ENCODE results near the gene BORA.
"Not testable (repeated sequence)": the region's sequence is repeated elsewhere in the genome, so short reads cannot be mapped to it uniquely, and the experiment has no call there.

Gene BORA

DNA sequence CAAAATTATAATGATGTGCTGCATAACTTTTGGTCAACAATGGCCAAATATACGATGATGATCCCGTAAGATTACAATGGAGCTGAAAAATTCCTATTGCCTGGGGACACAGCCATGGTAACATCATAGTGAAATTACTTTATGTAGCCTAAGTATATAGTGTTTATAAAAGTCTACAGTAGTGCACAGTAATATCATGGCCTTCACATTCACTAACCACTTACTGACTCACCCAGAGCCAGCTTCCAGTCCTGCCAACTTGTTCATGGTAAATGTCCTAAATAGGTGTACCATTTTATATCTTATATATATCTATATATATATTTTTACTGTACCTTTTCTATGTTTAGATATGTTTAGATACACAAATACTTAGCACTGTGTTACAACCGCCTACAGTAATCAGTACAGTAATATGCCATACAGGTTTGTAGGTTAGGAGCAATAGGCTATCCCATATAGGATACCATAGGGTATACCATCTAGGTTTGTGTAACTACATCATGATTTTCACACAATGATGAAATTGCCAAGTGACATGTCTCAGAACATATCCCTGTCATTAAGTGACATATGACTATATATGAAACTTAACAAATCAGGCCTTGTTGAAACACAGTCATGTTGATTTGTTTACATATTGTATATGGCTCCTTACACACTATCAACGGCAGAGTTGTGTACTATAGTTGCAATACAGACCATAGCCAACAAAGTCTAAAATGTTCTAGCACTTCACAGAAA is 30.2 kb downstream of the BORA start:
- H3K9me3 ChIP-seq (ENCODE audit: control insufficient read depth, low read length) = no peaks in the 10 kb centered on the region
- no peak overlapping the region for H3K4me3 ChIP-seq (ENCODE audit: insufficient read depth, low read depth, low read length, poor library complexity, severe bottlenecking)
- no peaks in the 10 kb centered on the region for H3K4me1 ChIP-seq (ENCODE audit: control insufficient read depth, insufficient read depth, low read length, poor library complexity, severe bottlenecking)
- no peak overlapping the region for H3K27ac ChIP-seq (ENCODE audit: insufficient read depth, low read length, poor library complexity, severe bottlenecking)
- H3K27me3 ChIP-seq (replicated peaks; ENCODE audit: control insufficient read depth, insufficient read depth, low read length, poor library complexity, severe bottlenecking) = no peaks in the 10 kb centered on the region
- peaks cover 70% of the 10 kb centered on the region for H3K36me3 ChIP-seq (ENCODE audit: control insufficient read depth, insufficient read depth, low read length)
- DNase-seq = no peak

DNA sequence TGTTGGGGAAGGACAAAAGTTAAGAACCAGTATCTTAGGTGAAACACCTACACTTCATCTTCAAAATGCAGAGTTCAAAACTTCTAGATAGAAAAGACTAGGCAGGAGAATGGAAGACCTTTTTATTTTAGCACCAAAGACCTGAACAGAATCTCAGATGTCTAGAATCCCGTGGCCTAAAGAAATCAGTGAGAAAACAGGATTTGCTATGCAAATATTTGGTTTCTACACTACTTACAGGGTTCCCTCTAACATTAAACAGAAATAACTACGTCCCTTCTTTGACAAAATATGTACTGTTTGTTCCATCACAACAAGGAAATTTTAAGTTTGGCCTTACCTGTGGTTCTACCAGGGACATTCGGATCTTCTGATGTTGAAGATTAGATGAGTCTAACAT is 32.5 kb downstream of the BORA start:
- no peaks in the 10 kb centered on the region for H3K27me3 ChIP-seq (replicated peaks; ENCODE audit: control insufficient read depth, insufficient read depth, low read length, poor library complexity, severe bottlenecking)
- no peak overlapping the region for H3K27ac ChIP-seq (ENCODE audit: insufficient read depth, low read length, poor library complexity, severe bottlenecking)
- no peaks in the 10 kb centered on the region for H3K9me3 ChIP-seq (ENCODE audit: control insufficient read depth, low read length)
- no peak for DNase-seq
- H3K4me1 ChIP-seq (ENCODE audit: control insufficient read depth, insufficient read depth, low read length, poor library complexity, severe bottlenecking) = no peaks in the 10 kb centered on the region
- peaks cover 67% of the 10 kb centered on the region for H3K36me3 ChIP-seq (ENCODE audit: control insufficient read depth, insufficient read depth, low read length)
- no peak overlapping the region for H3K4me3 ChIP-seq (ENCODE audit: insufficient read depth, low read depth, low read length, poor library complexity, severe bottlenecking)

DNA sequence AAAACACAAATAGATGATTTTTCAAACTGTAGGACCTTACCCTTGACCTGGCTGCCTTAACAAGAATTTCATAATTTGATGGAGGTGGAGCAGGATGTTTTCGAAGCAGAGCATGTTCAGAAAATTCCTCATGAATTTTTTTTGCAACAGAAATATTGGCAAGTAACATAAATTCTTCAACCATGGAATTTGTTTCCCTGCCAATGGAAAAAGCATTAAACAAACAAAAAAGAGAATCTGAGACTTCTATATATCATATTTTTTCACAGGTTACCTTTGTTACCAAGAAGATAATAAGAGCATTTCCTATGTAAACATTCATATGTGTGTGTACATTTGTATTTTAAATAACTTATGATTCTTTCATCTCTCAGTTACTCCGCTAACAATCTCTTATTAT is 35.7 kb downstream of the BORA start:
- no peaks in the 10 kb centered on the region for H3K27me3 ChIP-seq (replicated peaks; ENCODE audit: control insufficient read depth, insufficient read depth, low read length, poor library complexity, severe bottlenecking)
- H3K36me3 ChIP-seq (ENCODE audit: control insufficient read depth, insufficient read depth, low read length) = peaks cover 87% of the 10 kb centered on the region
- H3K9me3 ChIP-seq (ENCODE audit: control insufficient read depth, low read length) = no peaks in the 10 kb centered on the region
- DNase-seq = no peak
- H3K4me3 ChIP-seq (ENCODE audit: insufficient read depth, low read depth, low read length, poor library complexity, severe bottlenecking) = no peak overlapping the region
- H3K27ac ChIP-seq (ENCODE audit: insufficient read depth, low read length, poor library complexity, severe bottlenecking) = no peak overlapping the region
- no peaks in the 10 kb centered on the region for H3K4me1 ChIP-seq (ENCODE audit: control insufficient read depth, insufficient read depth, low read length, poor library complexity, severe bottlenecking)

DNA sequence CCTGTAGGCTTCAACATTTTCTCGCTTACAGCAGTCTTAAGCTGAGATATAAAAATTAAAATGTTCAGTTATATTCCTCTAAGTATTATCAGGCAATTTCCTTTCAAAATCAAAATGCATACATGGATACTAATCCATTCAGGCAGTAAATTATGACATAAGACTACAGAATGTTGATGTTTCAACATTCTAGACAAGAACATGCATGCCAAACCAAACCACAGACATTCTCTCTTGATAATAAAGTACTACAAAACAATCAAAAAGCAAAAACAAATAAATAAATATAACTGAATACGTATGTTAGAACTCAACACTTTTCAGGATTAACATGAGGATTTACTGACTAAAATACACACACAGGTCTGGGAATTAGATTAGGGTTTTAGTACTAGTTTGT is 46.3 kb downstream of the BORA start:
- no peak overlapping the region for H3K27ac ChIP-seq (ENCODE audit: insufficient read depth, low read length, poor library complexity, severe bottlenecking)
- H3K27me3 ChIP-seq (replicated peaks; ENCODE audit: control insufficient read depth, insufficient read depth, low read length, poor library complexity, severe bottlenecking) = no peaks in the 10 kb centered on the region
- peaks cover 84% of the 10 kb centered on the region for H3K36me3 ChIP-seq (ENCODE audit: control insufficient read depth, insufficient read depth, low read length)
- no peak for DNase-seq
- no peaks in the 10 kb centered on the region for H3K9me3 ChIP-seq (ENCODE audit: control insufficient read depth, low read length)
- peaks cover 2% of the 10 kb centered on the region for H3K4me1 ChIP-seq (ENCODE audit: control insufficient read depth, insufficient read depth, low read length, poor library complexity, severe bottlenecking)
- no peak overlapping the region for H3K4me3 ChIP-seq (ENCODE audit: insufficient read depth, low read depth, low read length, poor library complexity, severe bottlenecking)

DNA sequence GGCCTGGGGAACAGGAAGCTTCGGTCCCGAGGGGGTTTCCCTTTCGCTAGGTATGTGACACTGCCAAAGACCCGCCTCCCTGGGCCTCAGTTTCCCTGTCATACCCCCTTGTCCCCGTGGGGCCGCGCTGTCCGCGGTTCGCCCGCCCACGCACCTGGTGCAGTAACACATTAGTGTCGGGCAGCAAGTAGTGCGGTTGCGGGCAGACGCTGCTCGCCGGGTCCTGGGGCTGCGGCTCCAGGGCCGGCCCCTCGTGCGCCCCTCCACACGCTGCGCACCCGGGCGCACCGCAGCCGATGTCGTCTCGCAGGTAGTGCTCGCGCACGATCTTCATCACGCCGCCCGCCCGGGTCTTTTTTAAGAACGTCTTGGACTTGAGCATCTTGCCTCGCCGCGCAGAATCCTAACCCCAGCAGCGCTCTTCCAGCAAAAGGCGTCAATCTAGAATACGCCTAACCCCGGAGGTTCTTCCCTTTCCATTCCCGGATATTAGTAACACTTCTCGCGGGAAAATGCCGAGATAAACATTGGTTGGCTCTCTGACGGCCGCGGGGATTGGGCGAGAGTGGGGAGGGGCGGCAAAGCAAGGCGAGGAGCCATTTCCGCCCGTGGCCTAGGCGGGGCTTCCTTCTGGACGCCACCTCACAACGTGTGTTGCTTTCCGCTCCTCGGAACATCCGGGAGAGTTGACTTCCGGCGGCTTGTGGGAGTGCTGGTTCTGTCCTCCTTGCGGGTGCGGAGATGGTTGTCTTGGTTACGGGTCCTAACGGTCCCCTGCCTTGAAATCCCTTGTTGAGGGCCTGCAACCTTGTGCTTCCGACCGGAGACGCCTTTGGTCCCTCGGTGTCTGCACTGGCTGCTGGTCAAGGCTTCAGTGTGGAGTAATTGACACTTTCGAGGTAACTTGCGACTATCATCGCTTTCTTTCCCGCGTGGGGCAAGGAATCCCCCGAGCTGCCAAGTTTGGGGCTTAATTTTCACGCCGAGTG is 54.0 kb downstream of the BORA start, which contains the start of the genes DIS3 and PIBF1:
DIS3 (minus strand) TSS at position 450 of the 989 bp plus-strand sequence; CDS start at position 382, 68 bp downstream.
PIBF1 (plus strand) TSS at position 683 of the 989 bp plus-strand sequence. CDS start 1,337 bp downstream, outside the sequence.
- Histone ChIP-seq H3K4me1 (ENCODE audit: control insufficient read depth, insufficient read depth, low read length, poor library complexity, severe bottlenecking) (peaks cover 14% of the 10 kb centered on the region), H3K27ac (ENCODE audit: insufficient read depth, low read length, poor library complexity, severe bottlenecking) (peak within 1 kb of the TSS; percentile 85)
- peak; percentile 91 to 95 (median 94) for DNase-seq

DNA sequence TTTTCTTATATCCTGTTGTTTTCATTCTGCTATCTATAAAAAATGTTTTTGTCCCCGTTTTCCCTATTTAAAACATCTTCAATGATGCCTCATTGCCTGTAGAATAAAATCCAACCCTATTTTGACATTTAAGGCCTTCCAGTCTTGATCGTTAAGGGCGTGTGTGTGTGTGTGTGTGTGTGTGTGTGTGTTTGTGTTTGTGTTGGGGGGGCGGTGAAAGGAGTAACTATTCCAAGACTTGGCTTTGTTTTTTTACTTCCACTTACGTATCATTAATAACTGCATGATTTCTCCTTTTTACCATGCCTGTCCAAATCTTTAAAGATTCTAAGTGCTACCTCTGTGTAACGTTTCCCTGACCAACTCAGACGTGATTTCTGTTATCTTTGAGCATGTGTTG is 55.0 kb downstream of the BORA start:
- no peaks in the 10 kb centered on the region for H3K27me3 ChIP-seq (replicated peaks; ENCODE audit: control insufficient read depth, insufficient read depth, low read length, poor library complexity, severe bottlenecking)
- H3K4me1 ChIP-seq (ENCODE audit: control insufficient read depth, insufficient read depth, low read length, poor library complexity, severe bottlenecking) = peaks cover 14% of the 10 kb centered on the region
- no peak for DNase-seq
- no peaks in the 10 kb centered on the region for H3K9me3 ChIP-seq (ENCODE audit: control insufficient read depth, low read length)
- H3K36me3 ChIP-seq (ENCODE audit: control insufficient read depth, insufficient read depth, low read length) = peaks cover 10% of the 10 kb centered on the region
- H3K27ac ChIP-seq (ENCODE audit: insufficient read depth, low read length, poor library complexity, severe bottlenecking) = peak overlapping the region; percentile 85
- peak overlapping the region; percentile 97 for H3K4me3 ChIP-seq (ENCODE audit: insufficient read depth, low read depth, low read length, poor library complexity, severe bottlenecking)

More for the DNA sequence above, 54.0 kb downstream of the BORA start, which contains the start of the genes DIS3 and PIBF1:
- Histone ChIP-seq H3K9me3 (ENCODE audit: control insufficient read depth, low read length) (no peaks in the 10 kb centered on the region), H3K4me3 (ENCODE audit: insufficient read depth, low read depth, low read length, poor library complexity, severe bottlenecking) (peak within 1 kb of the TSS; percentile 97), H3K36me3 (ENCODE audit: control insufficient read depth, insufficient read depth, low read length) (peaks cover 20% of the 10 kb centered on the region), H3K27me3 (replicated peaks; ENCODE audit: control insufficient read depth, insufficient read depth, low read length, poor library complexity, severe bottlenecking) (no peaks in the 10 kb centered on the region)

DNA sequence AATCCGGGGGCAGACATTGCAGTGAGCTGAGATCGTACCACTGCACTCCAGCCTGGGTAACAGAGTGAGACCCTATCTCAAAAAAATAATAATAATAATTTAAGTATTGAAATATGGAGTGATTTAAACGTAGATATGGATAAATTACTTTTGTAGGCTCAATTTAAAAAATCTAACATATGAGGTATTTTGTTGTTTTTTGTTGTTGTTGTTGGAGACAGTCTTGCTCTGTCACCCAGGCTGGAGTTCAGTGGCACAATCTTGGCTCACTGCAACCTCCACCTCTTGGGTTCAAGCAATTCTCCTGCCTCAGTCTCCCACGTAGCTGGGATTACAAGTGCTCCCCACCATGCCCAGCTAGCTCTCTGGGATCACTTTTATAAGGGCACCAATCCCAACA is 57.0 kb downstream of the BORA start:
- H3K27me3 ChIP-seq (replicated peaks; ENCODE audit: control insufficient read depth, insufficient read depth, low read length, poor library complexity, severe bottlenecking); DNase-seq; H3K36me3 ChIP-seq (ENCODE audit: control insufficient read depth, insufficient read depth, low read length); H3K9me3 ChIP-seq (ENCODE audit: control insufficient read depth, low read length); H3K4me1 ChIP-seq (ENCODE audit: control insufficient read depth, insufficient read depth, low read length, poor library complexity, severe bottlenecking); H3K27ac ChIP-seq (ENCODE audit: insufficient read depth, low read length, poor library complexity, severe bottlenecking); H3K4me3 ChIP-seq (ENCODE audit: insufficient read depth, low read depth, low read length, poor library complexity, severe bottlenecking): not testable (repeated sequence)

DNA sequence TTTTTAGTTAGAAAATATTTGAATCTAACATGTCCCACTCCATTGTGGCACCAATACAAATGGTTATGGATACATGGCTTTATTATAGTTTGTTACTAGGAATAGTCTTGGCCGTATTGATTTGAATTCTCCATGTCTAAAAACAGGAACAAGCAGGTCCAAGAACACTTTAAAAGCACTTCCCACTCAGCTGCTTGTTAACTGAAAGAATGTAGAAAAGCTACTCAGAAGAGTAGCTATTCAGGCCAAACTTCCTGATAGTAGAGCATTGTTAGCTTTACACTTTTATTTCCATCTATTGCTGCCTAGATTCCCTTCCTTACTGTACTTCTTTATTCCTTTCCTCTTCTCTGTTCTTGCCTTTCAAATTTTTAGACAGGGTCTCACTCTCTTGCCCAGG is 61.1 kb downstream of the BORA start:
- peaks cover 21% of the 10 kb centered on the region for H3K36me3 ChIP-seq (ENCODE audit: control insufficient read depth, insufficient read depth, low read length)
- H3K9me3 ChIP-seq (ENCODE audit: control insufficient read depth, low read length) = no peaks in the 10 kb centered on the region
- H3K4me3 ChIP-seq (ENCODE audit: insufficient read depth, low read depth, low read length, poor library complexity, severe bottlenecking) = no peak overlapping the region
- no peaks in the 10 kb centered on the region for H3K4me1 ChIP-seq (ENCODE audit: control insufficient read depth, insufficient read depth, low read length, poor library complexity, severe bottlenecking)
- H3K27me3 ChIP-seq (replicated peaks; ENCODE audit: control insufficient read depth, insufficient read depth, low read length, poor library complexity, severe bottlenecking) = no peaks in the 10 kb centered on the region
- H3K27ac ChIP-seq (ENCODE audit: insufficient read depth, low read length, poor library complexity, severe bottlenecking) = no peak overlapping the region
- no peak for DNase-seq

DNA sequence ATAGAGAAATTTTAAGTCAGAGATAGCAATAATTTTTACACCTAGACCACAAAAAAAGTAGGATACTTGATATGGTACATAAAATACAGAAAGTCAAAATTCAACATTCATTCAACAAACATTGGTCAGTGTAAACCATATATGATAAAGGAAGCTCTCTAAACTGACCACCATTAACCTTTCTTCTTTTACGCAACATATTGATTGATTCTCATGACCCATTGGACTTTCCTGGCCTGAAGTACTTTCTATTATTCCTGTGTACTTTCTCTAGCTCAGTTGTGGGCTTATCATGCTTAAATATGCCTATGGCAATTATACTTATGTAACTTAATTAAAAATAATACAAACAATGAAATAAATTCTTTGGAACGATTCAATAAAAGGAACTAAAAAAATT is 64.9 kb downstream of the BORA start:
- Histone ChIP-seq H3K4me1 (ENCODE audit: control insufficient read depth, insufficient read depth, low read length, poor library complexity, severe bottlenecking) (no peaks in the 10 kb centered on the region), H3K27ac (ENCODE audit: insufficient read depth, low read length, poor library complexity, severe bottlenecking) (no peak overlapping the region), H3K9me3 (ENCODE audit: control insufficient read depth, low read length) (no peaks in the 10 kb centered on the region), H3K36me3 (ENCODE audit: control insufficient read depth, insufficient read depth, low read length) (peaks cover 36% of the 10 kb centered on the region), H3K27me3 (replicated peaks; ENCODE audit: control insufficient read depth, insufficient read depth, low read length, poor library complexity, severe bottlenecking) (no peaks in the 10 kb centered on the region), H3K4me3 (ENCODE audit: insufficient read depth, low read depth, low read length, poor library complexity, severe bottlenecking) (no peak overlapping the region)
- DNase-seq = no peak

DNA sequence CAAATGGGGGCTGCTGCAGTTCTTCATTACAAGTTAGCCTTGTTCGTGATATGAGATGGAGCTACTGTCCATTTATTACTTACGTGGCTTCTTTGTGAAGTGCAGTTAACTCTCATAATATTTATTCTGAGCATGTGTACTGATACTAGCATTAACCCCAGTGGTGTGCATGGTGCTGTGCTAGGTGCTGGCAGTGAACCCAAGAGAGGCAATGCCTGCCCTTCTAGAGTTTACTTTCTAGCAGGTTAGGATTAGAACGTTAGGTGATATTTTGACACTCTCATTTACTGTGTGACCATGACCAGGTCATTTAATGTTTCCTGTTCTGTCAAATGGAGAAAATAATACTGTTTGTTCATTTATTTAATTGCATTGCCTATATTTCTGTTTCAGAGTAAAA is 71.1 kb downstream of the BORA start:
- Histone ChIP-seq H3K27ac (ENCODE audit: insufficient read depth, low read length, poor library complexity, severe bottlenecking) (no peak overlapping the region), H3K9me3 (ENCODE audit: control insufficient read depth, low read length) (no peaks in the 10 kb centered on the region), H3K36me3 (ENCODE audit: control insufficient read depth, insufficient read depth, low read length) (peaks cover 26% of the 10 kb centered on the region), H3K4me3 (ENCODE audit: insufficient read depth, low read depth, low read length, poor library complexity, severe bottlenecking) (no peak overlapping the region), H3K4me1 (ENCODE audit: control insufficient read depth, insufficient read depth, low read length, poor library complexity, severe bottlenecking) (no peaks in the 10 kb centered on the region), H3K27me3 (replicated peaks; ENCODE audit: control insufficient read depth, insufficient read depth, low read length, poor library complexity, severe bottlenecking) (no peaks in the 10 kb centered on the region)
- DNase-seq = no peak

Measured in effector memory CD4-positive, alpha-beta T cell (primary cell).